DND-41 (cell line): ENCODE data around the gene PIP5K1A.
A peak's percentile ranks its signal among the peaks of the same experiment; 100 is the strongest.

Experiments used
- ATAC-seq: fragments of 200-7000 bp; cut with Tn5 transposase; 3 replicates; pipeline ENCODE4 v1.9.1; 2021; ENCODE audit warnings: low read depth; ENCODE audit not compliant: insufficient read depth
- DNase-seq: peaks from one replicate; pipeline ENCODE4 v3.0.0-alpha.2; 2020
- H2AFZ ChIP-seq: 2 replicates; pipeline ENCODE4 v1.6.0; 2012; ENCODE audit warnings: low read depth, low read length
- H3K27ac ChIP-seq: 2 replicates; pipeline ENCODE4 v1.5.1; 2012; ENCODE audit warnings: low read length, inconsistent platforms
- H3K27me3 ChIP-seq: fragments of 200-600 bp; sonication (generic); 2 replicates; pipeline ENCODE4 v1.6.0; 2012; ENCODE audit warnings: low read length, mild to moderate bottlenecking, inconsistent platforms; ENCODE audit not compliant: insufficient read depth, poor library complexity
- H3K36me3 ChIP-seq: 2 replicates; pipeline ENCODE4 v1.5.1; 2012; ENCODE audit warnings: low read length, inconsistent platforms; ENCODE audit not compliant: insufficient read depth
- H3K4me1 ChIP-seq: 2 replicates; pipeline ENCODE4 v1.5.1; 2012; ENCODE audit warnings: mild to moderate bottlenecking, low read length; ENCODE audit not compliant: insufficient read depth
- H3K4me2 ChIP-seq: 2 replicates; pipeline ENCODE4 v1.6.0; 2012; ENCODE audit warnings: mild to moderate bottlenecking, moderate library complexity, low read length, inconsistent platforms; ENCODE audit not compliant: insufficient read depth
- H3K4me3 ChIP-seq, 2 experiments: fragments of 200-600 bp in 1 of 2; shearing (Covaris generic) in 1 of 2; 2 replicates each; pipeline ENCODE4 v1.5.1; 2012 to 2016; ENCODE audit warnings: inconsistent platforms in 2 of 2, low read length in 2 of 2, mild to moderate bottlenecking in 2 of 2, low read depth in 1 of 2, moderate library complexity in 1 of 2
- H3K79me2 ChIP-seq: 2 replicates; pipeline ENCODE4 v1.6.0; 2012; ENCODE audit warnings: low read length, inconsistent platforms; ENCODE audit not compliant: insufficient read depth
- H3K9ac ChIP-seq: 2 replicates; pipeline ENCODE4 v1.6.0; 2012; ENCODE audit warnings: low read depth, mild to moderate bottlenecking, inconsistent platforms, low read length, moderate library complexity
- H3K9me3 ChIP-seq: 2 replicates; pipeline ENCODE4 v1.5.1; 2012; ENCODE audit warnings: low read length, moderate library complexity, mild to moderate bottlenecking, inconsistent platforms; ENCODE audit not compliant: insufficient read depth, severe bottlenecking
- H4K20me1 ChIP-seq: 2 replicates; pipeline ENCODE4 v1.6.0; 2012; ENCODE audit warnings: low read length; ENCODE audit not compliant: insufficient read depth
- EZH2 ChIP-seq: IDR thresholded peaks from 3 replicates; pipeline ENCODE4 v1.6.1; 2012; ENCODE audit warnings: borderline replicate concordance, low read depth, mild to moderate bottlenecking, moderate library complexity, low read length, inconsistent platforms; ENCODE audit not compliant: severe bottlenecking
- TF ChIP-seq, protein P1 (sequence below): IDR thresholded peaks from 2 replicates; pipeline ENCODE4 v1.5.1; 2012; ENCODE audit warnings: borderline replicate concordance, low read length, moderate library complexity, mild to moderate bottlenecking; ENCODE audit not compliant: poor library complexity, severe bottlenecking; ENCODE audit errors: extremely low read depth

PIP5K1A gene

DNA sequence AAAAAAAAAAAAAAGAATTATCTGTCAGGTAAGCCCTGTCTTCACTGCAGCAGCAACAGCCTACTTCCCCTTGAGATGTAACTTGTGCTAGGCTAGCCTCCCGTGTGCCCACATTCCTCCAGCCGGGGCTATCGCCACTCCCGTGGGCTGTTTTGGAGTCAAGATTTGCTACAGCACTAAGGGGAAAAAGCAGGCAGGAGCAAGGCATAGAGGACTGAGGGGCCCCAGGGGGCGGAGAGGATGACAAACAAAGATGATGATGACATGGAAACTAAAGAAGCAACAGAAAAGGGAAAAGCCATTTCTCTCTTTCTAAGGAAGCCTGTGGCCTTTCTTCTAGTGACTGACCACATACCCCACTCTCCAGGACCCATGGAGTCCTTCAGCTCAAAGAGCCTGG, 40.0 kb upstream of the PIP5K1A start:
- H3K27ac ChIP-seq, result peak overlapping the region; percentile 51
- H3K9me3 ChIP-seq, result no peaks in the 10 kb centered on the region
- no peaks in the 10 kb centered on the region for H3K27me3 ChIP-seq
- H3K9ac ChIP-seq, result no peak overlapping the region
- no peak for TF ChIP-seq EZH2
- TF ChIP-seq, protein P1, sequence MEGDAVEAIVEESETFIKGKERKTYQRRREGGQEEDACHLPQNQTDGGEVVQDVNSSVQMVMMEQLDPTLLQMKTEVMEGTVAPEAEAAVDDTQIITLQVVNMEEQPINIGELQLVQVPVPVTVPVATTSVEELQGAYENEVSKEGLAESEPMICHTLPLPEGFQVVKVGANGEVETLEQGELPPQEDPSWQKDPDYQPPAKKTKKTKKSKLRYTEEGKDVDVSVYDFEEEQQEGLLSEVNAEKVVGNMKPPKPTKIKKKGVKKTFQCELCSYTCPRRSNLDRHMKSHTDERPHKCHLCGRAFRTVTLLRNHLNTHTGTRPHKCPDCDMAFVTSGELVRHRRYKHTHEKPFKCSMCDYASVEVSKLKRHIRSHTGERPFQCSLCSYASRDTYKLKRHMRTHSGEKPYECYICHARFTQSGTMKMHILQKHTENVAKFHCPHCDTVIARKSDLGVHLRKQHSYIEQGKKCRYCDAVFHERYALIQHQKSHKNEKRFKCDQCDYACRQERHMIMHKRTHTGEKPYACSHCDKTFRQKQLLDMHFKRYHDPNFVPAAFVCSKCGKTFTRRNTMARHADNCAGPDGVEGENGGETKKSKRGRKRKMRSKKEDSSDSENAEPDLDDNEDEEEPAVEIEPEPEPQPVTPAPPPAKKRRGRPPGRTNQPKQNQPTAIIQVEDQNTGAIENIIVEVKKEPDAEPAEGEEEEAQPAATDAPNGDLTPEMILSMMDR, result no peak
- no peak overlapping the region for H3K4me2 ChIP-seq
- peaks cover 31% of the 10 kb centered on the region for H3K4me1 ChIP-seq
- peaks cover 35% of the 10 kb centered on the region for H3K36me3 ChIP-seq
- no peak overlapping the region for H3K4me3 ChIP-seq
- peaks cover 6% of the 10 kb centered on the region for H3K79me2 ChIP-seq
- no peak overlapping the region for H2AFZ ChIP-seq
- ATAC-seq (no peak), DNase-seq (no peak)
- H4K20me1 ChIP-seq, result no peaks in the 10 kb centered on the region

DNA sequence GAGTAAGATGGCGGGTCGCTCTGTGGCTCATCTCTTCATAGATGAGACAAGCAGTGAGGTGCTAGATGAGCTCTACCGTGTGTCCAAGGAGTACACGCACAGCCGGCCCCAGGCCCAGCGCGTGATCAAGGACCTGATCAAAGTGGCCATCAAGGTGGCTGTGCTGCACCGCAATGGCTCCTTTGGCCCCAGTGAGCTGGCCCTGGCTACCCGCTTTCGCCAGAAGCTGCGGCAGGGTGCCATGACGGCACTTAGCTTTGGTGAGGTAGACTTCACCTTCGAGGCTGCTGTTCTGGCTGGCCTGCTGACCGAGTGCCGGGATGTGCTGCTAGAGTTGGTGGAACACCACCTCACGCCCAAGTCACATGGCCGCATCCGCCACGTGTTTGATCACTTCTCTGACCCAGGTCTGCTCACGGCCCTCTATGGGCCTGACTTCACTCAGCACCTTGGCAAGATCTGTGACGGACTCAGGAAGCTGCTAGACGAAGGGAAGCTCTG, 39.6 kb upstream of the PIP5K1A start:
- H3K9me3 ChIP-seq, result no peaks in the 10 kb centered on the region
- peak overlapping the region; percentile 51; the same call in 1 of the 2 replicates for H3K27ac ChIP-seq
- no peak overlapping the region for H3K9ac ChIP-seq
- H3K36me3 ChIP-seq, result peaks cover 35% of the 10 kb centered on the region
- H3K4me1 ChIP-seq, result peaks cover 35% of the 10 kb centered on the region
- H3K4me2 ChIP-seq, result no peak overlapping the region
- H3K79me2 ChIP-seq, result peaks cover 9% of the 10 kb centered on the region
- no peak for TF ChIP-seq EZH2
- TF ChIP-seq, protein P1, result no peak
- no peak overlapping the region for H3K4me3 ChIP-seq
- DNase-seq (no peak), ATAC-seq (no peak)
- no peaks in the 10 kb centered on the region for H4K20me1 ChIP-seq
- no peaks in the 10 kb centered on the region for H3K27me3 ChIP-seq
- H2AFZ ChIP-seq, result no peak overlapping the region

DNA sequence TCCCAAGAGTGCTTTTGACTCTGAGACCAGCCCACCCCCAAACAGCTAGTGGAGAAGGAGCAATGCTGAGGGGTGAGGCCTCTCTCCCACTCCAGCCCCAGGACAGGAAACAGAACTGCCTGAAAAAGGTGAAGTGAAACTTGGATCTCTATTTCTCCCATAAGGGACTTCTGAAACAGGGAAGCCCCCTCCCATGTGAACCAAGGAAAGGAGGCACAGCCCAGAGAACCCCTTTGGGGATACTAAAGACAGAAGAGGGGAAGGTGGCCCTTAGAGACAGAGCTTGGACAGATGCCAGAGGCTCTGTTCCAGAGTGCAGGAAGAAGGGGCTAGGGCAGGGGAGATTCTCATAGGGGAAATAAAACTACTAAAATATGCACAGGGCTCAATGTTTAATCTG, 39.0 kb upstream of the PIP5K1A start:
- no peaks in the 10 kb centered on the region for H3K27me3 ChIP-seq
- H3K4me2 ChIP-seq, result no peak overlapping the region
- no peaks in the 10 kb centered on the region for H4K20me1 ChIP-seq
- H3K36me3 ChIP-seq, result peaks cover 39% of the 10 kb centered on the region
- no peak overlapping the region for H2AFZ ChIP-seq
- H3K27ac ChIP-seq, result peak overlapping the region; percentile 19; the same call in 1 of the 2 replicates
- no peak overlapping the region for H3K4me3 ChIP-seq
- DNase-seq (no peak), ATAC-seq (no peak)
- H3K4me1 ChIP-seq, result peaks cover 41% of the 10 kb centered on the region
- H3K9ac ChIP-seq, result no peak overlapping the region
- TF ChIP-seq, protein P1, result no peak
- TF ChIP-seq EZH2, result no peak
- no peaks in the 10 kb centered on the region for H3K9me3 ChIP-seq
- peaks cover 14% of the 10 kb centered on the region for H3K79me2 ChIP-seq
